H1 (cell line): ENCODE measurements around the gene TBX4.

ENCODE experiments used
- BRCA1 ChIP-seq: IDR thresholded peaks from 2 replicates; pipeline ENCODE4 v1.6.1; 2012; ENCODE audit warnings: low read depth, low read length, improper control_type of control experiment
- CREB1 ChIP-seq: IDR thresholded peaks from 2 replicates; pipeline ENCODE4 v1.6.1; 2012; ENCODE audit warnings: inconsistent platforms
- GABPA ChIP-seq: IDR thresholded peaks from 2 replicates; pipeline ENCODE4 v1.6.1; 2011; ENCODE audit warnings: mild to moderate bottlenecking, low read length, moderate library complexity, borderline replicate concordance; ENCODE audit not compliant: insufficient read depth
- JUN ChIP-seq: IDR thresholded peaks from 2 replicates; pipeline ENCODE4 v1.6.1; 2011; ENCODE audit warnings: low read depth, mild to moderate bottlenecking, improper control_type of control experiment, low read length
- SP1 ChIP-seq: IDR thresholded peaks from 2 replicates; pipeline ENCODE4 v1.6.1; 2011; ENCODE audit warnings: low read depth, low read length
- SP4 ChIP-seq: IDR thresholded peaks from 2 replicates; pipeline ENCODE4 v1.6.1; 2012; ENCODE audit warnings: low read length, inconsistent platforms
- SUZ12 ChIP-seq: fragments of 200-600 bp; sonication (generic); IDR thresholded peaks from 2 replicates; pipeline ENCODE4 v1.6.1; 2012; ENCODE audit warnings: mild to moderate bottlenecking, inconsistent platforms, low read length, moderate library complexity, mixed read lengths
- ZNF274 ChIP-seq: IDR thresholded peaks from 2 replicates; pipeline ENCODE4 v1.7.0; 2012; ENCODE audit warnings: low read length, borderline replicate concordance; ENCODE audit errors: extremely low read depth
- TF ChIP-seq, protein P1 (sequence below), 3 experiments: IDR thresholded peaks; 1 replicate in 2 of 3; 2 replicates in 1 of 3; pipeline versions ENCODE4 v1.5.1 to v1.6.1; 2011; ENCODE audit warnings: low read length in 3 of 3, mild to moderate bottlenecking in 3 of 3, inconsistent platforms in 2 of 3, low read depth in 1 of 3, moderate library complexity in 1 of 3; ENCODE audit not compliant: insufficient read depth in 1 of 3; ENCODE audit errors: control extremely low read depth in 1 of 3
- TF ChIP-seq, protein P2 (sequence below): IDR thresholded peaks from 2 replicates; pipeline ENCODE4 v1.6.1; 2012; ENCODE audit warnings: inconsistent platforms

DNA sequence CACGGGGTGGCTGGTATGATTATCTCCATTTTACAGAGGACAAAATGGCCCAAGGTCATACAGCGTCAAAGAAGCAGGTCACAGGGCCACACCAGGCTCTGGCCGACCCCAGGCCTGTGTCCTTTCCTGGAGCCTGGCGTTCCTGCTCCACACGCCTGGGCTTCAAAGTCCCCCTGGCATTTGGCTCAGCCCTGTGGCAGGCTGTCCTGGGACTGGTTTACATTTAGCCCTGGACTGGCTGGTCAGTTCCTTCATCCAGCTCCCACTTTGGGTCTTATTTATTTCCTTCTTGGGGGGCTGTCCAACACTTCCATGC lies 37.3 kb upstream of the TBX4 start:
- TF ChIP-seq, protein P1, sequence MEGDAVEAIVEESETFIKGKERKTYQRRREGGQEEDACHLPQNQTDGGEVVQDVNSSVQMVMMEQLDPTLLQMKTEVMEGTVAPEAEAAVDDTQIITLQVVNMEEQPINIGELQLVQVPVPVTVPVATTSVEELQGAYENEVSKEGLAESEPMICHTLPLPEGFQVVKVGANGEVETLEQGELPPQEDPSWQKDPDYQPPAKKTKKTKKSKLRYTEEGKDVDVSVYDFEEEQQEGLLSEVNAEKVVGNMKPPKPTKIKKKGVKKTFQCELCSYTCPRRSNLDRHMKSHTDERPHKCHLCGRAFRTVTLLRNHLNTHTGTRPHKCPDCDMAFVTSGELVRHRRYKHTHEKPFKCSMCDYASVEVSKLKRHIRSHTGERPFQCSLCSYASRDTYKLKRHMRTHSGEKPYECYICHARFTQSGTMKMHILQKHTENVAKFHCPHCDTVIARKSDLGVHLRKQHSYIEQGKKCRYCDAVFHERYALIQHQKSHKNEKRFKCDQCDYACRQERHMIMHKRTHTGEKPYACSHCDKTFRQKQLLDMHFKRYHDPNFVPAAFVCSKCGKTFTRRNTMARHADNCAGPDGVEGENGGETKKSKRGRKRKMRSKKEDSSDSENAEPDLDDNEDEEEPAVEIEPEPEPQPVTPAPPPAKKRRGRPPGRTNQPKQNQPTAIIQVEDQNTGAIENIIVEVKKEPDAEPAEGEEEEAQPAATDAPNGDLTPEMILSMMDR (IDR thresholded peaks at IDR 0.05; ENCODE audit: control extremely low read depth in 1 of 3, insufficient read depth in 1 of 3, low read depth in 1 of 3, low read length in 3 of 3), result no peak
- TF ChIP-seq GABPA, result no peak
- TF ChIP-seq BRCA1, result no peak
- TF ChIP-seq SP4, result no peak
- TF ChIP-seq SP1, result no peak
- TF ChIP-seq, protein P2, sequence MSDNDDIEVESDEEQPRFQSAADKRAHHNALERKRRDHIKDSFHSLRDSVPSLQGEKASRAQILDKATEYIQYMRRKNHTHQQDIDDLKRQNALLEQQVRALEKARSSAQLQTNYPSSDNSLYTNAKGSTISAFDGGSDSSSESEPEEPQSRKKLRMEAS, result no peak
- no peak for TF ChIP-seq SUZ12
- TF ChIP-seq ZNF274, result no peak
- TF ChIP-seq CREB1, result no peak
- no peak for TF ChIP-seq JUN
